Measurements from ENCODE around the gene CFAP77. TPM values are rescaled to one million over a fixed set of nuclear protein-coding genes. Genes with fewer than 3 reads are reported as not detected.

CFAP77 gene
- total RNA-seq, 2 experiments from 2014 or later = not detected

GRCh38 chr9:132406554-132407122 is 3.4 kb upstream of the CFAP77 start, which contains the start of gene TTF1:
Gene TTF1 (minus strand): TSS chr9:132406840. CDS start chr9:132402821, 4,019 bp downstream.
- CTCF ChIA-PET = interaction anchor here (0.7 kb wide), 1 partner anchor 10 kb away, joined by 3 read pairs; no protein-coding TSS in a partner anchor

DNA sequence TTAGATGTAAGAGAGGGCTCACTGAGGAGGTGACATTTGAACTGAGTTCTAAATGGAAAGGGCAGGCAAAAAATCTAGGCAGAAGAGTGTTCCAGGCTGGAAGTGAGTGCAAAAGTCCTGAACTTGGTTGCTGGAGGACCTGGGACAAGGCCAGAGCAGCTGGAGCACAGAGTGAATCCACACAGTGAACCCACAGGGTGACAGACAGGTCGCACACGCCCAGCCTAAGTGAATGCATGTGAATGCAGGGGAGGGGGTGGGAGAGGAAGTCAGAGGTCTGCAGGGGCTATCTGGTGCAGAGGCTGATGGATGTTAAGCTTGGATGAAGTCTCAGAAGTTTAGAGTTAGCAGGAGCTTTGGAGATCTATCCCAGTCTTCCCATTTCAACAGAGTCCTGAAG is 2.8 kb upstream of the CFAP77 start:
- ChIA-PET POLR2A (no interaction called here), CTCF (no interaction called here)

More at GRCh38 chr9:132406554-132407122, 3.4 kb upstream of the CFAP77 start, which contains the start of gene TTF1:
- POLR2A ChIA-PET = interaction anchor here (0.7 kb wide), 2 partner anchors 34 to 51 kb away, joined by 4 to 5 read pairs; no protein-coding TSS in a partner anchor

DNA sequence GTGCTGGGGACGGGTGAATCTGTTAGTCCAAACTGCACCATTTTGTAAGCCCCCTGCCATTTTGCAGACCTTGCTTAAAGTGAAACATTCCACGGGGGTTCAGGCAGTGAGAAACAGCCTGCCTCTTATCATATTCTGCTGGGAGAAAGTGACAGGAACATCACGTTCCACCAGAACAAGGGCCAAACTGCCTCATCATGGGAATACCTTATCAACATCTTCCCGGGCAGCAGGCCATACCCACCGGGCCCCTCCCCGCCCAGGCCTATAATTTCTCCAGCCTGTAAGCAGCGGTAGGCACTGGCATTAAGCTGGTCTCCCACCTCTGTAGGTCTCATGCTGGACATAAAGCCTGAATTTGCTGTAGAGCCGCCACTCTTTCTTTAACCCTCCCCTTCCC is 1.5 kb upstream of the CFAP77 start:
- ChIA-PET POLR2A (no interaction called here), CTCF (interaction anchor here (0.6 kb wide), 1 partner anchor 444 kb away, joined by 3 read pairs; no protein-coding TSS in a partner anchor)

GRCh38 chr9:132410642-132411041 is 631 bp downstream of the CFAP77 start:
- ChIA-PET CTCF (interaction anchor here (1.0 to 1.6 kb wide), 5 partner anchors 17 to 392 kb away, joined by 3 to 5 read pairs (median 4); partner anchors contain the start of gene DDX31), POLR2A (interaction anchor here (0.5 to 1.5 kb wide), 5 partner anchors 10 to 1717 kb away, joined by 3 to 7 read pairs (median 5); partner anchors contain the start of genes EXOSC2 and SETX)

GRCh38 chr9:132411091-132411508 is 1.1 kb downstream of the CFAP77 start:
- ChIA-PET POLR2A (interaction anchor here (1.5 kb wide), 1 partner anchor 61 kb away, joined by 6 read pairs; no protein-coding TSS in a partner anchor), CTCF (interaction anchor here (1.0 to 1.6 kb wide), 4 partner anchors 17 to 391 kb away, joined by 3 to 5 read pairs (median 4); partner anchors contain the start of gene DDX31)

DNA sequence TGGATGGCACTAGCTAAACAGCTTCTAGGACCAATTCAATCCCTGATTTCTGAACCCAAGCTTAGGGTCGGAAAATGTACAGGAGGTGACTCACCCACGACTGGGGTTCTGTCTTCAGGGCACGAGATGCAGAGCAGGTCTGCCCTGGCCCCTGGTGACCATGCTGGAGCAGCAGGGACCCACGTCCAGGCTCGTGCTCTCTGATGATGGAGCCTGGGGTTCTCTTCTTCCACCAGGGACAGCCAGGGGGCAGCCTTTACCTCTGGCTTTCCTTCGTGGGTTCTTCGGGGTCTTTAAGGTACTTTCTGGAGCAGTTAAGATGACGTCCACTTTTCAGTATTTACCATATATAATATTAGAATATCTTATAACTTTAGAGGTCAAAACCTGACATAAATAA is 2.1 kb downstream of the CFAP77 start:
- CTCF ChIA-PET = interaction anchor here (0.7 to 1.6 kb wide), 5 partner anchors 11 to 190 kb away, joined by 3 to 5 read pairs (median 3); no protein-coding TSS in a partner anchor
- POLR2A ChIA-PET = no interaction called here

- ChIA-PET CTCF (interaction anchor here (1.1 to 1.9 kb wide), 2 partner anchors 9 to 161 kb away, joined by 3 to 9 read pairs; no protein-coding TSS in a partner anchor), POLR2A (no interaction called here)
Measured at GRCh38 chr9:132413926-132414325, 3.9 kb downstream of the CFAP77 start.

GRCh38 chr9:132414731-132415130 is 4.7 kb downstream of the CFAP77 start:
- POLR2A ChIA-PET = no interaction called here

DNA sequence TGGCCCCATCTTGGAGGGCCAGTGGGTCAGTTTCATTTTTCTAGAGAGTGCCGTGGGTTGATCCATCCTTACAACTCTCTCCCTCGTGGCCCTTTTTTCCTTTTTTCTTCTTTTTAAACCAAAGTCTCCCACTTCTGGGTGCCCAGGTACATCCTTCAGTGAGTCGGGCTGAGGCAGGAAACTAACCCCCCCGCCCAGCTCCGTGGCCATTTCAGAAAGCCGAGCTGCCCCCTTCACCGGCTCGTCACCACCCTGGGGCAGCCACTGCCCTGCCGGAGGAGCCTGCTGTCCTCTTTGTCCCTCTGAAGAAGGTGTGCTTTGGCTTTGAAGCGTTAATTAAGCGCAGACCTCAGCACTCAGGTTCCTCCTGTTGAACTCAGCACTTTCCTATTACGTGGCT is 5.2 kb downstream of the CFAP77 start:
- POLR2A ChIA-PET = no interaction called here
- CTCF ChIA-PET = interaction anchor here (1.1 to 1.9 kb wide), 2 partner anchors 8 to 160 kb away, joined by 3 to 9 read pairs; no protein-coding TSS in a partner anchor

More at GRCh38 chr9:132414731-132415130, 4.7 kb downstream of the CFAP77 start:
- CTCF ChIA-PET = interaction anchor here (1.1 to 1.9 kb wide), 2 partner anchors 8 to 160 kb away, joined by 3 to 9 read pairs; no protein-coding TSS in a partner anchor

DNA sequence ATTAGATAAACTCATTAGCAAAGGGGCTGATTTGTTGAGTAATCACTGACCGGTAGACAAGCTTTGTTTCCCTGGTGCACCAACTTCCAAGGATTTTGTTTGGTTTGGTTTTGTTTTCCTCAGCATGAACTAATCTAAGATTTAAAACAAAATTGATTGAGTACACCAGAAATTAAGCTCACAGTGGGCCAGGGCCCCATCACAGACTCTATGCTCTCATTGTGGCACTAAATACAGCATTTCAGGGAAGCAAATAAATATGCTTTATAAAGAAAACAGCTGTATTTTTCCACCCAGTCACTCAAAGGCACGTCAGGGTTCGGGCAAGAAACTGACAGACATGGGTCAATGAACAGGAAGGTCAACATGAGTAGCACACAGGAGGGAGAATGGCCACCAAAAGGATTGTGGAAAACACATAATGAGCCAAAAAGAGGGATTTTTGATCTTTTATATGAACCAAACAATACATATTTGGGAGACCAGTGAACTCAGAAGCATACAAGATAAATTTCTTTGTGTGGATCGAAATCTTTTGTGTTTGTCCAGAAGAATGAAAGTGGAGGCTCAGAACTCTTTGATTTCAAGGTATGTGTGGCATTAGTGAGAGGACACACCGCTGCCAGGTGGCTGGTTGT is 8.8 kb downstream of the CFAP77 start:
- ChIA-PET POLR2A (no interaction called here), CTCF (no interaction called here)

DNA sequence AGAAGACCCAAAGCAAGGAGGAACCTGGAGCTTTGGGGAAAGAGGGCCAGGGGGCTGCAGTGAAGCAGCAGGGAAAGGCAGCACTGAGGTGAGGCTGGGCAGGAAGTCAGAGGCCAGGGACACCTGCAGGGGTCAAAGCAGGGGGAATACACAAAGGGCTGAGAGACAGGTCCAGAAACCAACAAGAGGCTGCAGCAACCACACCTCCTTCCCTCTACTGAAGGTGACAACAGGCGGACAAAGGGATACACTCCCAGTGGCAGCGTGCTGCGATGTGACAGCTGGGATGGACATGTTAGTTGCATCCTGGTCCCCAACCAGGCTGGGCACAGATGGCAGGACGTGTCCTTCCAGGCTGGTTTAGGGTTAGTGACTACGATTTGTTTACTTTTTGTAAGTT is 12.6 kb downstream of the CFAP77 start:
- ChIA-PET POLR2A (no interaction called here), CTCF (interaction anchor here (1.0 kb wide), 1 partner anchor 8 kb away, joined by 3 read pairs; no protein-coding TSS in a partner anchor)

DNA sequence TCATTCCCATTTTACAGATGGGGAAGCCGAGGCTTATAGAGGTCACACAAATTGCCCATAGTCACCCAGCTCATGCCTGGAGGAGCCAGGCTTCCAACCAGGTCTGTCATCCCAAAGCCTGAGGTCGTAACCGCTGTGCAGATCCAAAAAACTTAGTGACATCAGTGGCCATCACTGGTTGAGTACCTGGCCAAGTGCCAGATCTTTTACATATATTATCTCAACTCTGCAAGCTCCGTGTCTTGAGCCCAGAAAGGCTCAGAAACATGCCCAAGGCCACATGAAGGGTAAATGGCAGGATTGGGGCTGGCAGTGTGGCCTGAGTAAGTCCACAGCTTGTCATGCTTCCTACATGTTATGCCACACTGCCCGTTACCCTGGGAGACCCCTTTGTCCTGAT is 13.5 kb downstream of the CFAP77 start:
- ChIA-PET CTCF (interaction anchor here (0.8 to 1.0 kb wide), 2 partner anchors 9 to 12 kb away, joined by 3 read pairs; no protein-coding TSS in a partner anchor), POLR2A (no interaction called here)

DNA sequence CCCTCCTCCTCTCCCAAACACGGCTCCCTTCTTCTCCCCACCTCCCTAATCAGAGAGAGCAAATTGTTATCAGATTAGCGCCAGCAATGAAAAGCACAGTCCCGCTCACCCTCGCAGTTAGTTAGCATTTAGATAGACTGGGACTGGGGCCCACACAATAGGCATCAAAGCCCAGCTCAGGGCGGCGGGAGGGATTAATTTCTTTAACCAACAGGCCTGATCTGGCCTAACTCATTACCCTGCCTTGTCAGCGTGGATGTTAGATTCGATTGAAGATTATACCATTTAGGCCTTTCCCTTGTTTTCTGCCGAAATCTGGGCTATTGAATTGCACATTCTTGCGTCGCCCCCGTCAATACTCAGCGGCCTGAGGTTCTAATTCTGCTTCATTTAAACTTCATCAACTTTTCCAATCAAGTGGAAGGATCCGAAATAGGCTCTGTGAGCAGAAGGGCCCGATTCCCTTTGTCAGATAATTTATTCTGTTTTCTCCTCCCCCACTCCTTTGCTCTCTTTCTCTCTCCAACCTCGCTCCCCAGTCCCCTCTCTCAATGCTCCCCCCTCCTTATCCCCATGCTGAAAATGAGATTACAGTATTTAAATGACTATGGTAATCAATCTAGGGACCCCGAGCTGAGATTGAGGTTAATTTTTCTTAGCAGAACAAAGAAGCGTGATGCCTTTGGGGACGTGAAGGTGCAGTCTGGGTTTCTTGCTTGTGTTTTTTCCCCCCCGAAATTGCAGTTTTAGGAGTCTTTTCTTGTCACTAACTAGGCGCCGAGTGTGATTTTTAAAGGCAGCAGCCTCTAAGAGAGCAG is 15.1 kb downstream of the CFAP77 start:
- POLR2A ChIA-PET = no interaction called here
- CTCF ChIA-PET = no interaction called here

- POLR2A ChIA-PET = no interaction called here
- CTCF ChIA-PET = no interaction called here
Measured at GRCh38 chr9:132425675-132426062, 15.7 kb downstream of the CFAP77 start.

- ChIA-PET POLR2A (no interaction called here), CTCF (no interaction called here)
Measured at GRCh38 chr9:132426639-132427414, 16.8 kb downstream of the CFAP77 start.

DNA sequence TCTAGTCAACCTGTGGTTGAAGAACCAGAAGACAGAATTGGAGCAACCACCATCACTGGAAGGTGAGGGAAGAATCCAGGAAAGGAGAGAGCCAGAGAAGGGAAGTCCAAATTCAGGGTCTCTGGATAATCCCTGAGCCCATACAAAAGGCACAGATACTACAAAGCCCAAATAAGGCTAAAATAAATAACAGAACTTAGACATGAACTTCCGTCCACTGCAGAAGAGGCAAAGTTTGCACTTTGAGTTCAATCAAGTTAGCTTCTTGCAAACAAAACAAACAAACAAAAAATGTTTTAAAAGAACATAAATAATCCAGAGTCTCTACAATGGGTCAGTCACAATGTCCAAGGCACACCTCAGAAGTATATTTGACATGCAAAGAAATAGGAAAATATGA is 21.0 kb downstream of the CFAP77 start:
- ChIA-PET POLR2A (no interaction called here), CTCF (no interaction called here)

DNA sequence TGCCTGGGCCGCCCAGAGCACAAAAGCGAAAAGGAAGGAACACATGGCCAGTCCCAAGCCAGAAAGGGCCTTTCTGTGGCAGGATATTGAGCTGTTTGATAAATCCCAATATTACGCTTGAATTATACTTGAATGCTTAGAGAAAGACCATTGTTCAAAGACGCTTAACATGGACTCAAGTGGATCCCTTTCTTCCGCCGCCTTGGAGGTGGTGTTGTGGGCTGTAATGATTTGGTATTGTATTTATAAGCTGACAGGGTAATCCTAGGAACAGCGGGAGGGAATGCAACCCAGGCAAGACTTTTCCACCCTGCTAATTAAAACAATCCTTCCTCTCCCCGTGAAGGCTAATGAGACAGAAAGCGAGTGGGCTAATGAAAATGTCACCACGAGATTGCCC is 24.9 kb downstream of the CFAP77 start:
- ChIA-PET POLR2A (no interaction called here), CTCF (no interaction called here)

DNA sequence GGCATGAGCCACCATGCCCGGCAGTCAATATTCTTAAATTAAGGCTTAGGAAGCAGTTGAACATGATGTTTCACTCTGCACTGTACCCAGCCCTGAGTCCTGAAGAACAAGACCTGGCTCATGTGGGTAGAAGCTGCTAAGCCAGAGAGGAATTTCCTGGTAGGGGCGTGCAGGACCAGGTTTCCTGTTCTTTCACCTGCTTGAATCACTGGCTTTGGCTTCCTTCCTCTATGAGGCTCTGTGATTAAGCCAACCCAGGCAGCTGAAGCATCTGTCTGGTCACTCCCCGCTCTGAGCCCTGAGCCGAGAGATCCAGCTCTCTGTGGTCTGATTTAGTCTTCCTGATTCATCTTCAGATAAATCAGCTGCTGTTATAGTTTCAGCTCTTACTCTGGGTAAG is 29.1 kb downstream of the CFAP77 start:
- POLR2A ChIA-PET = no interaction called here
- CTCF ChIA-PET = interaction anchor here (0.7 kb wide), 1 partner anchor 579 kb away, joined by 3 read pairs; no protein-coding TSS in a partner anchor

DNA sequence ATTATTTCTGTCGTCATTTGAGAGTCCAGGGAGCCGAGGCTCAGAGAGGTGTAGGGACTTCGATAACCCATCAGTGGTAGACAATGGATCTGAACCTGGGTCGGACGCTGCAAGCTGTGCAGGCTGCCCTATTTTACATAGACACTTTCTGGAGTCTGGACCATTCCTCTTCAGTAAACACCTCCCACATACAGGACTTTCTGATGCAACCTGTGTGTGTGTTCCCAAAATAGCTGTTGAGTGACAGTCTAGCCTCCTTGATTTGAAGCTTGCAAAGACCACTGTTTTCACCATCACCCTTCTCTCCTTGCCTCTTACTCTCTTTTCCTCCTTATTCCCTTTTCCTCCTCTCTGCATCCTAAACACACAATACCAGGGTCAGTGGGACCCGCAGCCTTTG is 30.7 kb downstream of the CFAP77 start:
- POLR2A ChIA-PET = no interaction called here
- CTCF ChIA-PET = no interaction called here
